HCT116 (cell line): Measurements from ENCODE around the gene VTI1B.
A peak's percentile ranks its signal among the peaks of the same experiment; 100 is the strongest.

Experiments
- CBX3 ChIP-seq: IDR thresholded peaks from 2 replicates; pipeline ENCODE4 v1.6.1; 2012; ENCODE audit warnings: low read depth
- CTCF ChIP-seq, 3 experiments: fragments of 200-600 bp in 1 of 3; sonication (generic) in 1 of 3; IDR thresholded peaks in 2 of 3; conservative IDR thresholded peaks in 1 of 3; 2 replicates each; pipeline ENCODE4 v1.5.1; 2012 to 2017; ENCODE audit warnings: low read depth in 2 of 3, low read length in 2 of 3, antibody characterized with exemption in 1 of 3, borderline replicate concordance in 1 of 3, control low read depth in 1 of 3, mild to moderate bottlenecking in 1 of 3, mixed read lengths in 1 of 3, mixed run types in 1 of 3, moderate library complexity in 1 of 3; ENCODE audit not compliant: insufficient read depth in 1 of 3
- EGR1 ChIP-seq: IDR thresholded peaks from 2 replicates; pipeline ENCODE4 v1.6.1; 2012; ENCODE audit warnings: low read depth
- ELF1 ChIP-seq: IDR thresholded peaks from 2 replicates; pipeline ENCODE4 v1.6.1; 2012; ENCODE audit warnings: low read depth, borderline replicate concordance
- EZH2 ChIP-seq: fragments of 200-600 bp; sonication (generic); IDR thresholded peaks from 2 replicates; pipeline ENCODE4 v1.6.1; 2017; ENCODE audit warnings: antibody characterized with exemption, mixed run types
- FOSL1 ChIP-seq: IDR thresholded peaks from 2 replicates; pipeline ENCODE4 v1.6.1; 2012; ENCODE audit warnings: low read depth
- JUND ChIP-seq: IDR thresholded peaks from 2 replicates; pipeline ENCODE4 v1.6.1; 2012
- MAX ChIP-seq: IDR thresholded peaks from 2 replicates; pipeline ENCODE4 v1.6.1; 2012
- POLR2A ChIP-seq: IDR thresholded peaks from 2 replicates; pipeline ENCODE4 v1.7.0; 2011; ENCODE audit warnings: borderline replicate concordance; ENCODE audit not compliant: insufficient read depth, insufficient read length; ENCODE audit errors: extremely low read depth
- REST ChIP-seq: IDR thresholded peaks from 2 replicates; pipeline ENCODE4 v1.6.1; 2012; ENCODE audit warnings: low read depth
- SIN3A ChIP-seq: IDR thresholded peaks from 2 replicates; pipeline ENCODE4 v1.6.1; 2012; ENCODE audit warnings: low read depth
- TCF7L2 ChIP-seq: IDR thresholded peaks from 2 replicates; pipeline ENCODE4 v1.7.0; 2011; ENCODE audit warnings: borderline replicate concordance, inconsistent platforms; ENCODE audit not compliant: insufficient read depth, insufficient read length; ENCODE audit errors: extremely low read depth

GRCh38 chr14:67695394-67695949 is 21.0 kb upstream of the VTI1B start, which contains the start of gene RDH11:
- TF ChIP-seq ELF1 = no peak
- no peak for TF ChIP-seq CTCF (IDR thresholded peaks at IDR 0.05 in 2 of 3, conservative IDR thresholded peaks at IDR 0.05 in 1 of 3; ENCODE audit: borderline replicate concordance in 1 of 3, insufficient read depth in 1 of 3, low read depth in 2 of 3, low read length in 2 of 3)
- TF ChIP-seq JUND = no peak
- peak; percentile 76 for TF ChIP-seq POLR2A
- TF ChIP-seq TCF7L2 = no peak
- TF ChIP-seq SIN3A = peak; percentile 62
- peak; percentile 12; the same call in 1 of the 2 replicates for TF ChIP-seq MAX
- TF ChIP-seq EZH2 = no peak
- no peak for TF ChIP-seq REST
- TF ChIP-seq EGR1 = no peak
- TF ChIP-seq CBX3 = no peak
- TF ChIP-seq FOSL1 = no peak
